H54 (cell line): ENCODE data around the gene MED8.

Source experiments
- DNase-seq: peaks from one replicate; pipeline ENCODE4 v3.0.0; 2011; ENCODE audit warnings: low spot score, mixed read lengths; ENCODE audit not compliant: insufficient read length
- FAIRE-seq: peaks from 3 replicates; lab custom pipeline; 2011; peaks lifted over from hg19 to GRCh38; lab: Jason Lieb, UNC
- POLR2A ChIP-seq: IDR thresholded peaks from 2 replicates; pipeline ENCODE4 v1.6.1; 2011; ENCODE audit warnings: low read depth, mild to moderate bottlenecking, low read length

The MED8 gene

GRCh38 chr1:43389326-43390313, at the start of gene MED8, which contains the start of gene SZT2:
Gene MED8 (minus strand): TSS chr1:43389800. CDS start chr1:43389764, 36 bp downstream.
Gene SZT2 (plus strand): TSS chr1:43389899. CDS start chr1:43389969, 70 bp downstream.
- TF ChIP-seq POLR2A: peak; percentile 67; the same call in 1 of the 2 replicates
- DNase-seq (peak; percentile 87), FAIRE-seq (no peak)

- no peak for DNase-seq
- no peak for TF ChIP-seq POLR2A
- no peak for FAIRE-seq
These were observed 49.5 kb upstream of the MED8 start for GRCh38 chr1:43438953-43439581.

DNA sequence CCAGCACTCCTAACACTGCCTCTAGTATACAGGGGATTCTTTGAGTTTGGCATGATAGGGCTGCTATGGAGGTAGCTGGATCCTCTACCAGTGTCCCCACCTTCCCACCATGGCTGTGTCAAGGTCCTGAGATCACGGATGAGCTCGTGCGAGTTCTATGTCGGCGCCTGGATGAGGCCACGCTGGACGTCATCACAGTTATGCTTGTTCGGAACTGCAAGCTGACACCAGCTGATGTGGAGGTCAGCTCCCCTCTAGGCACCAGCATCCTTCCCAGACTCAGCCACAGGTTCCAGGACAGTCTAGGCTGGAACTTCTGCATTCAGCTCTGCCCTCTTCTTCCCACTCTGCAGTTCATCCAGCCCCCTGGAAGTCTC, 49.0 kb upstream of the MED8 start:
- no peak for FAIRE-seq
- TF ChIP-seq POLR2A: no peak

DNA sequence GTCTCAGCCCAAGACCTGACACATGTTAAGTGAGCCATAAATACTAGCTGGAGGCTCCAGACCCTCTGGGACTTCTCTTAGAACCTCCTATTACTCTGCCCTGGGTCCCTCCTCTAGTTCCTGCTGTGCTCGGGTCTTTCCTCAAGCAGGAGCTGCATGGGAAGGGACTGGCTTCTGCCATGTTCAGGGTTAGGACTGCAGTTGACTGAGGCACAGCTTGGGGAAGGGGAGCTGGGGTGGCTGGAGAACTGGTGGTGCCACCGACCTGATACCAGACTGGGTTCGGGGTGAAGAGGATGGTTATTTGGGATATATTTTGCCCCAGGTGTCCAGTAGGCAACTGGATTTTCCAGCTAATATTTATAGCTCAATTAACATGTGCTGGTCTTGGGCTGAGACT, 48.4 kb upstream of the MED8 start:
- DNase-seq (no peak), FAIRE-seq (no peak)
- TF ChIP-seq POLR2A: no peak

More for the DNA sequence above, 49.0 kb upstream of the MED8 start:
- DNase-seq: no peak

GRCh38 chr1:43437031-43437973, 47.7 kb upstream of the MED8 start:
- TF ChIP-seq POLR2A: no peak
- no peak for DNase-seq
- FAIRE-seq: no peak

DNA sequence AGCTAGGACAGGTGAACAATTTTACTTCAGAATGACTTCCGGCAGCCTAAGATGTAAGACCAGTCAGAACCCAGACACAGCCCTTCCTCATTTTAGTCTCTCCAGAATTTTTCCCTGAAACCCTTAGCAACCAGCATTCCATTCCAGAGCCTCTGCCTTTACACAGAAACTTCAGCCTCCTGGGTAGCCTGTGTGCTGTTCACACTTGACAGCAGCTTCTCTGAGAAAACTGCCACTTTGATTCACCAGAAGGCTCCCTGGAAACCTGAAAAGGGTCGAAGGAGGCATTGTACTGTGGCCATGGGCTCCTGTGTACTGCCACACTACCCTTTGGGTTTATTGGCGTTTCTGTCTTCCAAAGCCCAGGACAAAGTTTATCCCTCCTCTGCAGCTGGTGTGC, 46.8 kb upstream of the MED8 start:
- no peak for TF ChIP-seq POLR2A
- no peak for FAIRE-seq
- no peak for DNase-seq

GRCh38 chr1:43435146-43436145, 45.8 kb upstream of the MED8 start:
- FAIRE-seq: no peak
- DNase-seq: no peak
- no peak for TF ChIP-seq POLR2A

- DNase-seq (no peak), FAIRE-seq (no peak)
- no peak for TF ChIP-seq POLR2A
These were observed 44.7 kb upstream of the MED8 start for GRCh38 chr1:43434256-43434655.

DNA sequence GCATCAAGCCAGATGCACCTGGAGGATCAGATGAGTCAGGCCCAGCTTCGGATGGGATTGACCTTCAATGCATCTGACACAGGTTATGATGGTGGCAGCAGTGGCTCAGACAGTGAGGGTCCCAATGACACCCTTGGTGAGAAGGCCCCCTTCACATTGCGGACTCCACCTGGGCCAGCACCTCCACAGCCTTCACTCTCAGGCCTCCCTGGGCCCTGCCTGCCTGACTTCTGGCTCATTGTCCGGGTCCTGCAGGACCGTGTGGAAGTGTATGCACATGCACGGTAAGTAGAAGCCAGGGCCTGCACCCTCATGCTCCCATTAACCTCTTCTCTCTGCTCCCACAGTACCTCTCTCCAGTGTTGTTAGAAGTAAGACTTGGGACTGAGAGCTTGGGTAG, 43.3 kb upstream of the MED8 start:
- FAIRE-seq (no peak), DNase-seq (no peak)
- no peak for TF ChIP-seq POLR2A

DNA sequence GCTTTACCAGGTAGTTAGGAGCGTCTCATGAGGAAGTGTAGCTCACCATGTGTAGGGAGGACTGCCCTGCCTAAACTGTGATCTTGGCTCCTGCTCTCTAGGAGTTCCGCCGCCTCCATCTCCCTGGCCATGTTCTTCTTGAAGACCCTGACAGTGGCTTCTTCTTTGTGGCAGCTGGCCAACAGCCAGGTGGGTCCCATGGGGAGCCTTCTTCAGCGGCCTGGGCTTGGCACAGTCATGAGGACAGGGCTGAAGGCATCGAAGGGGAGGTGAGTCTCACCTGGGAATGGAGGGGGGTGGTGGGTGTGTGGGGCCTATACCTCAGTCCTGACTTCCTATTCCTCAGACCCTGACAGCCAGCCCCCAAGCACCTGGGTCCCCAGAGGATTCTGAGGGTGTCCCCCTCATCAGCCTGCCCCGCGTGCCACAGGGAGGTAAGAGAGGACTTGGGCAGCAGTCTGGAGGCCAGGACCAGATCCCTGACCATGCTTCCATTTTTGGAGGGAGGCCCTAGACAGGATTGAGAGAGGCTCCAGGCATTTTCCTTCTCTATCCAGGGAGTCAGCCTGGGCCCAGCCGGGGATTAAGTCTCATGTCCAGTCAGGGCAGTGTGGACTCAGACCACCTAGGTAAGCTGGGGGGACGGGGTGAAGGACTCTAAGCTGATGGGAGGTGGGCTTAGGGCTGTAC, 42.7 kb upstream of the MED8 start:
- no peak for FAIRE-seq
- TF ChIP-seq POLR2A: no peak
- DNase-seq: no peak

DNA sequence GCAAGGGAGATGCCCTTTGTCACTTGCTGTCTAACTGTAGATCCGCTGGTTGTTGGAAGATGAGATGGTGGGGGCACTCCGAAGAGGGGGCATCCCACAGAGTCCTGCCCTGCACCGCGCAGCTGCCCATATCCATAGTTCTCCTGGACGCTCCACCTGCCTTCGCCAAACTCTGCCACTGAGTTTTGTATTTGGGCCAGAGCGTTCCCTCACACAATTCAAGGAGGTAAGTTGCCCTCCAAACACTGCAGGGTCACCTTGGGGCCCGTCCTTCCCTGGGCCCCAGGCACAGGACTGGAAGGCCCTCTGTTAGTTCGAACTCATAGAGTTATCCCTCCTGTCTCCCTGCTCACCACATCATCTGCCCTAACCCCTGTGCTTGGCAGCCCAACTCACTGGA, 42.1 kb upstream of the MED8 start:
- no peak for FAIRE-seq
- no peak for DNase-seq
- TF ChIP-seq POLR2A: no peak

DNA sequence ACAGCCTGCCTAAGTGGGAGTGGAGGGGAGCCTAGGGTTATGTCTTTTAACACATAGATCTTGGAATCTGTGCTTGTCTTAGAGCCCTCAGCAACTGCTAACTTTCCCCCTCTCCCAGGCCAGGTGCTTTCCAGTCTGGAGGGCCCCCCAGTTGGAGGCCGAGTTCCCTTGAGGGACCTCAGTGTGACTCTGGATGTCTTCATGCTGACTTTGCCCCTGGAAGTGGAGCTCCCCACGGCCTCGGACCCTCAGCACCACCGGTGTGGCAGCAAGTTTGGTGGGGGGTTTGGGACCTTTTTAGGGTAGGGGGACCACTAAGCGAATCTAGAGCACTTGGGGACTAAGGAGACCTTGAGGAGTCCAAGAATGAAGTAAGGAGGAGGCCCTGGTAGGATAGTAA, 41.2 kb upstream of the MED8 start:
- no peak for TF ChIP-seq POLR2A
- DNase-seq (no peak), FAIRE-seq (no peak)
